Measurements from ENCODE around the gene SLC38A9. TPM values are rescaled to one million over a fixed set of nuclear protein-coding genes. Genes with fewer than 3 reads are reported as not detected.
A peak's percentile ranks its signal among the peaks of the same experiment; 100 is the strongest.

SLC38A9 gene
- total and polyA plus RNA-seq, 10 donors = 7.9 to 45.0 (median 27.5) TPM

GRCh38 chr5:55711507-55712022, 559 bp downstream of the SLC38A9 start:
- intact Hi-C loops (cut with DNase I; ENCODE audit: low total_unique reads) = no loop called here
- WGBS, 5 donors = 9 to 16% (median 13%) methylated on average over 16 to 18 of the region's 18 CpGs

GRCh38 chr5:55708732-55709131, 3.4 kb downstream of the SLC38A9 start:
- Histone ChIP-seq H3K36me3 (peaks cover 0 to 20% (median 5%) of the 10 kb centered on the region in 6 donors), H3K27me3 (replicated peaks in 1 of 7) (no peaks in the 10 kb centered on the region), H3K4me3 (no peak overlapping the region), H3K9me3 (no peaks in the 10 kb centered on the region), H3K27ac (no peak overlapping the region), H3K4me1 (peaks cover 4 to 39% (median 23%) of the 10 kb centered on the region in 6 donors)
- intact Hi-C loops (cut with DNase I; ENCODE audit: low total_unique reads) = no loop called here
- no peak for DNase-seq
- TF ChIP-seq POLR2A (IDR thresholded peaks at IDR 0.05) (no peak), CTCF (IDR thresholded peaks at IDR 0.05 in 8 of 11, conservative IDR thresholded peaks at IDR 0.05 in 3 of 11) (no peak), POLR2AphosphoS5 (IDR thresholded peaks at IDR 0.05) (no peak)

More at GRCh38 chr5:55711507-55712022, 559 bp downstream of the SLC38A9 start:
- TF ChIP-seq POLR2A (IDR thresholded peaks at IDR 0.05) (no peak), CTCF (IDR thresholded peaks at IDR 0.05 in 8 of 11, conservative IDR thresholded peaks at IDR 0.05 in 3 of 11) (no peak), POLR2AphosphoS5 (IDR thresholded peaks at IDR 0.05) (no peak)
- Histone ChIP-seq H3K4me1 (peaks cover 4 to 39% (median 23%) of the 10 kb centered on the region in 6 donors), H3K9me3 (no peaks in the 10 kb centered on the region), H3K27me3 (replicated peaks in 1 of 7) (no peaks in the 10 kb centered on the region), H3K36me3 (peaks cover 0 to 17% (median 5%) of the 10 kb centered on the region in 6 donors), H3K27ac (peak overlapping the region; percentile 44 to 82 (median 78)), H3K4me3 (peak overlapping the region; percentile 67 to 95 (median 87))
- DNase-seq = peak; percentile 78

DNA sequence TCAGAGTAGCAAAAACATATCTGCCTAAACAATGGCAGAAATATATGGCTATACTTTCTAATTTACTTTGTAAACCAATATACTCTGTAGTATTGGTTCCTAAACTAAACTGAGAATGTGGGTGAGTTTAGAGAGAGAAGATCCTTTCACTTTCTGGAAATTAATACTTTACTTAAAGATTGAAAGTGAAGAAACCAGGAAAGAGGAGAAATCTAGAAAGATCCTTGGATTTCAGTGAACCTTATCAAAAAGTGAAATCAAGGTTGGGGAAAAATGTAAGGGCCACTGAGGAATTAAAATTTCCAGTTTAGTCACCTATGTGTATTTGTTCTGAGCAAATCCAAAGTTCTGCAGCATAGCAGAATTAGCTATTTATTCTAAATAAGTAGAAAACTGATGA, 5.9 kb downstream of the SLC38A9 start:
- DNase-seq = no peak
- H3K27me3 ChIP-seq (replicated peaks in 1 of 7) = no peaks in the 10 kb centered on the region
- no peak overlapping the region for H3K4me3 ChIP-seq
- no peak for TF ChIP-seq CTCF (IDR thresholded peaks at IDR 0.05 in 8 of 11, conservative IDR thresholded peaks at IDR 0.05 in 3 of 11)
- no peak for TF ChIP-seq POLR2A (IDR thresholded peaks at IDR 0.05)
- TF ChIP-seq POLR2AphosphoS5 (IDR thresholded peaks at IDR 0.05) = no peak
- H3K9me3 ChIP-seq = no peaks in the 10 kb centered on the region
- peaks cover 4 to 38% (median 11%) of the 10 kb centered on the region in 6 donors for H3K4me1 ChIP-seq
- H3K36me3 ChIP-seq = peaks cover 0 to 28% (median 5%) of the 10 kb centered on the region in 6 donors
- H3K27ac ChIP-seq = no peak overlapping the region
- intact Hi-C loops (cut with DNase I; ENCODE audit: low total_unique reads) = no loop called here

DNA sequence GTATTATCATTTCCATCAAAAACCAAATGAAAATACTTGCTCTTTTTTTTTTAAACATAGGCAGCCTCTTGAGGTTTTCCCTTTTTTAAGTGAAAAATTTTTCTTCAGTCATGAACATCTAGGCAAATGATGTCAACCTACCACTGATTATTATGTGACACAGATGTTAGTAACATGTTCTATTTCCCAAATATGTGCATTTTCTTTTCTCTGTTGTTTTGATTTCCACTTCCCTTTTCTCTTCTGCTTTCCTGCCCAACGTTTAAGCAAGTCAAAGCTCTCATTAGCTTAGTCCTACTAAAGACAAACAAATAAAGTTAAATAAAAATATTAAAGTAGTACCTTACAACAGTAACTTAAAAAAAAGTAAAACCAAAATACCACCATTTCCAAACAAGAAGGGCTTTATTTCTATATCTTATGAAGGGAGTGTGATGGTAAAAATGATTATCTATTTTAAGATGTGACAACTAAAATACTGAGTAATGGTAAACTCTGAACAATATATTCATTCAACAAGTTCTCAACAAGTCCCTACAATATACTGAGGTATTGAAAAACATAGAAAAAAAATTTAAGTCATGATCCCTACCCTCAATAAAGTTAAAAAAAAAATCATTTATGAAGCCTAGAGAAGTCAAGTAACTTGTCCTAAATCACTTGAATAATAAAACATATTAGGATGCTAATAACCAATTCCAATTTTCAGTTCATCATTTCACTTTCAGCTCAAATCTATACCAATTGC, 9.4 kb downstream of the SLC38A9 start:
- no peak for TF ChIP-seq POLR2AphosphoS5 (IDR thresholded peaks at IDR 0.05)
- no peak for TF ChIP-seq POLR2A (IDR thresholded peaks at IDR 0.05)
- no peak for TF ChIP-seq CTCF (IDR thresholded peaks at IDR 0.05 in 8 of 11, conservative IDR thresholded peaks at IDR 0.05 in 3 of 11)
- intact Hi-C loops (cut with DNase I; ENCODE audit: low total_unique reads) = no loop called here
- WGBS, 5 donors = 5 to 11% (median 9%) methylated on average over 1 of the region's 1 CpG
- DNase-seq = no peak
- Histone ChIP-seq H3K4me1 (peaks cover 0 to 14% (median 2%) of the 10 kb centered on the region in 6 donors), H3K9me3 (no peaks in the 10 kb centered on the region), H3K27me3 (replicated peaks in 1 of 7) (no peaks in the 10 kb centered on the region), H3K4me3 (no peak overlapping the region), H3K36me3 (peaks cover 0 to 19% (median 2%) of the 10 kb centered on the region in 6 donors), H3K27ac (peak overlapping the region in 1 of 8 donors; percentile 10)

Measured in spleen (tissue), 11 donors.